SK-N-SH treated with all-trans-retinoic acid at 6 μM for 48 hours (cell line): Measurements from ENCODE around the gene ALG14.

Source experiments
- ARNTL ChIP-seq: fragments of 450-650 bp; formaldehyde crosslinking; IDR thresholded peaks from 2 replicates; pipeline ENCODE4 v1.5.0; 2020; ENCODE audit warnings: low read depth, mild to moderate bottlenecking, moderate library complexity, borderline replicate concordance
- ESRRG ChIP-seq: fragments of 250-450 bp; sonication (Bioruptor Pico); IDR thresholded peaks from 2 replicates; pipeline ENCODE4 v1.6.1; 2021; ENCODE audit warnings: mild to moderate bottlenecking
- GLIS3 ChIP-seq: fragments of 250-450 bp; sonication (Bioruptor Pico); IDR thresholded peaks from 2 replicates; pipeline ENCODE4 v1.5.0; 2020; ENCODE audit warnings: mild to moderate bottlenecking, moderate library complexity
- PPARA ChIP-seq: fragments of 250-450 bp; sonication (Bioruptor Pico); IDR thresholded peaks from 2 replicates; pipeline ENCODE4 v1.5.0; 2020; ENCODE audit warnings: mild to moderate bottlenecking, borderline replicate concordance
- RARB ChIP-seq: fragments of 250-450 bp; sonication (Bioruptor Pico); IDR thresholded peaks from 2 replicates; pipeline ENCODE4 v1.8.0; 2021; ENCODE audit warnings: mild to moderate bottlenecking, moderate library complexity
- SNAI2 ChIP-seq: fragments of 250-450 bp; sonication (Bioruptor Pico); IDR thresholded peaks from 2 replicates; pipeline ENCODE4 v1.5.0; 2020; ENCODE audit warnings: mild to moderate bottlenecking, moderate library complexity
- TCF4 ChIP-seq: fragments of 250-450 bp; sonication (Bioruptor Pico); IDR thresholded peaks from 2 replicates; pipeline ENCODE4 v1.8.0; 2021; ENCODE audit warnings: mild to moderate bottlenecking, moderate library complexity, borderline replicate concordance
- TOX ChIP-seq: fragments of 250-450 bp; sonication (Bioruptor Pico); IDR thresholded peaks from 2 replicates; pipeline ENCODE4 v1.8.0; 2021; ENCODE audit warnings: mild to moderate bottlenecking, moderate library complexity, borderline replicate concordance
- ZC3H10 ChIP-seq: fragments of 250-450 bp; sonication (Bioruptor Pico); IDR thresholded peaks from 2 replicates; pipeline ENCODE4 v1.5.1; 2021; ENCODE audit warnings: mild to moderate bottlenecking, moderate library complexity
- ZFP3 ChIP-seq: fragments of 250-450 bp; sonication (Bioruptor Pico); IDR thresholded peaks from 2 replicates; pipeline ENCODE4 v1.5.0; 2020; ENCODE audit warnings: mild to moderate bottlenecking, moderate library complexity
- ZFP30 ChIP-seq: fragments of 450-650 bp; formaldehyde crosslinking; IDR thresholded peaks from 2 replicates; pipeline ENCODE4 v1.5.0; 2022; ENCODE audit warnings: mild to moderate bottlenecking, moderate library complexity
- ZNF565 ChIP-seq: fragments of 450-650 bp; formaldehyde crosslinking; conservative IDR thresholded peaks from 2 replicates; pipeline ENCODE4 v1.5.0; 2020; ENCODE audit warnings: low read depth, mild to moderate bottlenecking, moderate library complexity
- ZNF70 ChIP-seq: fragments of 450-650 bp; formaldehyde crosslinking; IDR thresholded peaks from 2 replicates; pipeline ENCODE4 v1.5.0; 2020; ENCODE audit warnings: mild to moderate bottlenecking, moderate library complexity
- TF ChIP-seq, protein P1 (sequence below): fragments of 250-450 bp; sonication (Bioruptor Pico); IDR thresholded peaks from 2 replicates; pipeline ENCODE4 v1.8.0; 2020; ENCODE audit warnings: mild to moderate bottlenecking, moderate library complexity, borderline replicate concordance

DNA sequence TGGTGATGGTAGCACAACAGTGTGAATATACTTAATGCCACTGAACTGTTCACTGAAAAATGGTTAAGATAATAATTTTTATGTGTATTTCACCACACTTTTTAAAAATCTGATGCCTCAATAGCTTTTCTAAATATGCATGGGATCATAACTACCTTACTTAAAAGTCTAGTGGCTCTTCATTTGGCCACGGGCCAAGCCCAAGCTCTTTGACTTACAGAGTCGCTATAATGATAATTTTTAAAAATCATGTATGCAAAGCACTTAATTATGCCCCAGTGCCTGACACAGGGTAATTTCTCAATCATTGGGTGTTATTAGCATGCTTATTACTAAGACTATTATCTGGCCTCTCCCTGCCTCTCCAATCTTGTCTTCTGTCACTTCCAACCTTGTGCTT, 138.2 kb downstream of the ALG14 start:
- no peak for TF ChIP-seq ZFP3 (CRISPR knock-in tag)
- no peak for TF ChIP-seq TOX (CRISPR knock-in tag)
- no peak for TF ChIP-seq TCF4 (CRISPR knock-in tag)
- TF ChIP-seq GLIS3, result no peak
- no peak for TF ChIP-seq ZFP30 (CRISPR knock-in tag)
- TF ChIP-seq ZNF565 (CRISPR knock-in tag), result no peak
- no peak for TF ChIP-seq PPARA (CRISPR knock-in tag)
- TF ChIP-seq, protein P1, sequence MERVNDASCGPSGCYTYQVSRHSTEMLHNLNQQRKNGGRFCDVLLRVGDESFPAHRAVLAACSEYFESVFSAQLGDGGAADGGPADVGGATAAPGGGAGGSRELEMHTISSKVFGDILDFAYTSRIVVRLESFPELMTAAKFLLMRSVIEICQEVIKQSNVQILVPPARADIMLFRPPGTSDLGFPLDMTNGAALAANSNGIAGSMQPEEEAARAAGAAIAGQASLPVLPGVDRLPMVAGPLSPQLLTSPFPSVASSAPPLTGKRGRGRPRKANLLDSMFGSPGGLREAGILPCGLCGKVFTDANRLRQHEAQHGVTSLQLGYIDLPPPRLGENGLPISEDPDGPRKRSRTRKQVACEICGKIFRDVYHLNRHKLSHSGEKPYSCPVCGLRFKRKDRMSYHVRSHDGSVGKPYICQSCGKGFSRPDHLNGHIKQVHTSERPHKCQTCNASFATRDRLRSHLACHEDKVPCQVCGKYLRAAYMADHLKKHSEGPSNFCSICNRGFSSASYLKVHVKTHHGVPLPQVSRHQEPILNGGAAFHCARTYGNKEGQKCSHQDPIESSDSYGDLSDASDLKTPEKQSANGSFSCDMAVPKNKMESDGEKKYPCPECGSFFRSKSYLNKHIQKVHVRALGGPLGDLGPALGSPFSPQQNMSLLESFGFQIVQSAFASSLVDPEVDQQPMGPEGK (CRISPR knock-in tag), result no peak
- no peak for TF ChIP-seq ZNF70 (CRISPR knock-in tag)
- TF ChIP-seq RARB (CRISPR knock-in tag), result no peak
- TF ChIP-seq ARNTL (CRISPR knock-in tag), result no peak
- no peak for TF ChIP-seq ZC3H10 (CRISPR knock-in tag)
- TF ChIP-seq ESRRG (CRISPR knock-in tag), result no peak
- TF ChIP-seq SNAI2 (CRISPR knock-in tag), result no peak
